Measurements from ENCODE around the gene MNS1. TPM values are rescaled to one million over a fixed set of nuclear protein-coding genes. Genes with fewer than 3 reads are reported as not detected.

The MNS1 gene
- total and polyA plus RNA-seq, 9 of the 15 experiments (the other 6 are each of a cell fraction or from before 2014, with no cell fraction given): 1.1 to 10.3 (median 2.5) TPM

DNA sequence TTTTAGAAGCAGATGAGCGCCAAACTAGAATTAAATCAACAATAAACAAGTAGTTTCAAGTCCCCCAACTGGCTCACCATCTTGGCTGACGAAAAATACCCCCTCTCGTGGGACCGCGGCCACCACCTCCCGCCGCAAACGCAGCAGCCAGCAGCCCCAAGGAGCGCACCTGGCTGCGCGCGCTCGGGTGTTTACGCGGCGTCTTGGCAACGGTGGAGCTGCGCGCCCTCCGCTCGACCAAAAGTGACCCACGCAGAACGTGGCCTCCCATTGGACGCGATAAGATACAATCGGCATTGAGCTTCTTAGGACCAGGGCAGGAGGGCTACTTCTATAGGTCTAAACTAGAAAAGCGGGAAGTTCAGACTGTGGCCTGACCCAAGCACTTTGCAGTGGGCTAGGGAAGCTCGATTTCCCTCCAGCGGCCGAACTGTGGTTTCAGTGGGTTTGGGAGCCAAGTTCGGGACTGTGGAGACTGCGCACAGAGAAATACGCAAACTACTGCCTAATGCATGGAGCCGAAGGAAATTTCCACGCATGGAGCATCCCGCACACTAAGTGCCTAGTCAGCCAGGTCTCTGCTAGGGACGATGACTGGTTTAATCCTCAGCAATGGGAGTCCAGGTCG lies at the start of gene MNS1 (continued):
- TF ChIP-seq ZNF512 (tag; IDR thresholded peaks at IDR 0.05): no peak
- TF ChIP-seq MXI1 (IDR thresholded peaks at IDR 0.05; ENCODE audit: low read depth, low read length): peak; percentile 77; the same call in 1 of the 2 replicates
- TF ChIP-seq POLR2A (conservative IDR thresholded peaks at IDR 0.05): peak; percentile 66
- peak; percentile 42; the same call in 1 of the 2 replicates for TF ChIP-seq MTA3 (IDR thresholded peaks at IDR 0.05; ENCODE audit: borderline replicate concordance)
- TF ChIP-seq SAP30 (IDR thresholded peaks at IDR 0.05; ENCODE audit: borderline replicate concordance, insufficient read depth, low read depth, low read length, poor library complexity, severe bottlenecking): peak; percentile 95
- peak; percentile 57; the same call in 1 of the 2 replicates for TF ChIP-seq NR2C2 (CRISPR knock-in tag; IDR thresholded peaks at IDR 0.05)
- peak; percentile 66; the same call in 1 of the 2 replicates for TF ChIP-seq NR2C2 (tag; IDR thresholded peaks at IDR 0.05)
- TF ChIP-seq, protein P1, sequence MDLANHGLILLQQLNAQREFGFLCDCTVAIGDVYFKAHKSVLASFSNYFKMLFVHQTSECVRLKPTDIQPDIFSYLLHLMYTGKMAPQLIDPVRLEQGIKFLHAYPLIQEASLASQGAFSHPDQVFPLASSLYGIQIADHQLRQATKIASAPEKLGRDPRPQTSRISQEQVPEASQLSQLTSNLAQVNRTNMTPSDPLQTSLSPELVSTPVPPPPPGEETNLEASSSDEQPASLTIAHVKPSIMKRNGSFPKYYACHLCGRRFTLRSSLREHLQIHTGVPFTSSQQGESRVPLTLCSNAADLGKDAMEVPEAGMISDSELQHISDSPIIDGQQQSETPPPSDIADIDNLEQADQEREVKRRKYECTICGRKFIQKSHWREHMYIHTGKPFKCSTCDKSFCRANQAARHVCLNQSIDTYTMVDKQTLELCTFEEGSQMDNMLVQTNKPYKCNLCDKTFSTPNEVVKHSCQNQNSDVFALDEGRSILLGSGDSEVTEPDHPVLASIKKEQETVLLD (IDR thresholded peaks at IDR 0.05): peak; percentile 56; the same call in 1 of the 2 replicates
- TF ChIP-seq ZNF639 (CRISPR knock-in tag; conservative IDR thresholded peaks at IDR 0.05 in 1 of 2, IDR thresholded peaks at IDR 0.05 in 1 of 2): 0 out of 4 replicates have a peak, but pooled peaks of 1 of the 2 experiments have one; percentile 29
- TF ChIP-seq ZNF133 (CRISPR knock-in tag; IDR thresholded peaks at IDR 0.05): no peak
- TF ChIP-seq ZNF324 (CRISPR knock-in tag; IDR thresholded peaks at IDR 0.05): no peak
- no peak for TF ChIP-seq ERF (CRISPR knock-in tag; IDR thresholded peaks at IDR 0.05)
- TF ChIP-seq POLR2G (IDR thresholded peaks at IDR 0.05; ENCODE audit: low read depth, low read length): peak; percentile 48
- peak; percentile 94 for TF ChIP-seq RFX1 (IDR thresholded peaks at IDR 0.05)
- TF ChIP-seq RB1 (IDR thresholded peaks at IDR 0.05; ENCODE audit: low read depth): peak; percentile 52; the same call in 1 of the 2 replicates
- TF ChIP-seq GATAD2A (IDR thresholded peaks at IDR 0.05): no peak
- no peak for TF ChIP-seq ARHGAP35 (IDR thresholded peaks at IDR 0.05; ENCODE audit: partially characterized antibody)
- no peak for TF ChIP-seq RBM17 (IDR thresholded peaks at IDR 0.05; ENCODE audit: borderline replicate concordance, low read depth, low read length)
- no peak for TF ChIP-seq CCAR2 (IDR thresholded peaks at IDR 0.05; ENCODE audit: low read depth, low read length)
- TF ChIP-seq CC2D1A (IDR thresholded peaks at IDR 0.05): 0 out of 2 replicates have a peak, but pooled peaks have one; percentile 36
- 0 out of 2 replicates have a peak, but pooled peaks have one; percentile 27 for TF ChIP-seq GATAD2B (IDR thresholded peaks at IDR 0.05; ENCODE audit: borderline replicate concordance)
- peak; percentile 46; the same call in 1 of the 2 replicates for TF ChIP-seq CREM (IDR thresholded peaks at IDR 0.05; ENCODE audit: low read depth)
- TF ChIP-seq NR4A1 (CRISPR knock-in tag; IDR thresholded peaks at IDR 0.05): no peak
- no peak for TF ChIP-seq NR4A1 (tag; IDR thresholded peaks at IDR 0.05)

Data from K562 (cell line).